CD4-positive, alpha-beta T cell treated with Interleukin-6 for 4 hours (primary cell): Measurements from ENCODE around the gene CFAP161.

Experiments
- DNase-seq: peaks from one replicate; pipeline ENCODE4 v3.0.0-alpha.2; 2020; ENCODE audit warnings: mixed read lengths

The CFAP161 gene

GRCh38 chr15:81160312-81161159 is 26.5 kb downstream of the CFAP161 start:
- DNase-seq = no peak

GRCh38 chr15:81161160-81161673 is 27.1 kb downstream of the CFAP161 start:
- DNase-seq = no peak

DNA sequence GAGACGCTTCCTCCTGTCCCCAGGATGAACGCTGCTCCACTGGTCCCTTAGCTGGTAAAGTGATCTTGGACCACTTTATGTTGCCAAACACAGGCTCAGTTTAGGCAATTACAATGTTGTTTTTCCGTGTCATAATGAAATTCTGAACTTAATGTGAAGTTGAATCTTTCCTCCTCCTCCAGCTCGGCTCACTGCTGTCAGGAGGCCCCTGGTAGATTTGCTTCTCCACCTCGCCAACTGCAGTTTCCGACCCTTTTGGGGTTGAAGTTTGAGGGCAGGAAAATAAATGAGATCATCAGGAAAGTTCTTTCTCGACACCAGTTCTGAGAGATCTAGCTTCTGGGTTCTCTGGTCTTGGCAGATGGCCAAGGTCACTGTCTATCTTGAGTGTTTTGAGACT is 27.8 kb downstream of the CFAP161 start:
- no peak for DNase-seq

DNA sequence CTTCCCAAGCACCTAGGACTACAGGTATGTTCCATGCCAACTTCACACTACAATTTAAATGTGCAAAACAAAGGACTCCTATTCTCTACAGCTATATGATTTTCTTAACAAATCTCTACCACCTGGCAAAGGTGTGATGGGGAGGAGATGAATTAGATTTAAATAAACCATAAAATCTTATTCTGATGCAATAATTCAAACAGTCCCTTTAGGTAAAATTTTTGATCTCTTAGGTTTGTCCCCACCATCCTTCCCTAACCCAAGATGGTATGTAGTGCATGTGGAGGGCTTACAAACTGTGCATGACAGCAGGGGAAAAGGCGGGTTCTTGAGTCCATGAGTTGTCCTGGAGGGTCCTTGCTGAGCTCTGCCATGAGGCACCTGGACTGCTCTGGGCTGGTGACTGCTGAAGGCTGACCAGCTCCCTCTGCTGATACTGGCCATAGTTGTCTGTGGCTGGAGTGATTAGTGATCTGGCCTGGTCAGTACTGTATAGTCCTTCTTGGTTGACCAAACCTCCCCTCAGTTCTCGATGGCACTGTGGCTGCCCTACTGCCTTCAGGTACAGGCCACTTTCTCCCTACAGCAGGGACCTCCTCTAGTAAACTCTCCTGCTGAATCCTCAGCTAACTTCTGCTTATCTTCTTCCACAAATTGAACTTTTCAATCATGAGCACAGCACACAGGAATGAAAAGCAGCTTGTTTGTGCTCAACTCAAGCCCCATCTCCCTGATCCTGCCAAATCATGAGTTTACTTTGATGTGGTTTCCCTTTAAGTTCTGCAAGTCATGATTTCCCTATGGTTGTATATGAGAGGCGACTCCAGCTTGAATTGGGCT is 30.1 kb downstream of the CFAP161 start:
- DNase-seq = no peak

- no peak for DNase-seq
Measured at GRCh38 chr15:81165535-81165934, 31.5 kb downstream of the CFAP161 start.

DNA sequence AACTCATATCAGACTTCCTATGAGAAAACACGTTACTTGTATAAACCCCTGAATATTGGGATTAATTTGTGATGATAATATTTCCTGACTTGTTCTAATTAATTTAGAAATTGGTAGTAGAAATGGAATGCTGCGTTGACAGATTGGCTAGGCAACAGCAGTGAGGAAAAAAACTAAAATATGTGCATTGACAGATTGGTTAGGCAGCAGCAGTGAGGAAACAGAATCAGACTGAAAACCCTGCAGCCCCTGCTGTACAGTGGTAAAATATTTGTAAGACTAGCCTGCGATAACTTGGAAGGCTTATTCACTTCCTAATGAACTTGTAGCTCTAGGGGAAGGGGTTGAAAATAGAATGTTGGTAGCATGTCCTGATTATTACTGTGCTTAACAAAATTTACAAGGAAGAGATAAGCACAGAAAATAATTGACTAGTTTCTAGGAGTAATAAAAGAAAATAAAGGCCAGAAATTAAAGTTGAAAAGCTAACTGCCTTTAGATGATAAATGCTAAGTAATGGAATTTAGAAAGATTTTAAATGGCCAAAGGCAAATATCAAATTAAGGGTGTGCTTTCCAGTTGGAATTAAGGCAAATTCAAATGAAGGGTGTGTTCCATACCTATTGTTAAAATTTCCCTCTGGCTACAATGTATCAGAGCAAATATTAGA is 32.7 kb downstream of the CFAP161 start:
- DNase-seq = no peak

GRCh38 chr15:81168131-81168526 is 34.1 kb downstream of the CFAP161 start:
- DNase-seq = no peak

- no peak for DNase-seq
Measured at GRCh38 chr15:81168644-81169043, 34.6 kb downstream of the CFAP161 start.

DNA sequence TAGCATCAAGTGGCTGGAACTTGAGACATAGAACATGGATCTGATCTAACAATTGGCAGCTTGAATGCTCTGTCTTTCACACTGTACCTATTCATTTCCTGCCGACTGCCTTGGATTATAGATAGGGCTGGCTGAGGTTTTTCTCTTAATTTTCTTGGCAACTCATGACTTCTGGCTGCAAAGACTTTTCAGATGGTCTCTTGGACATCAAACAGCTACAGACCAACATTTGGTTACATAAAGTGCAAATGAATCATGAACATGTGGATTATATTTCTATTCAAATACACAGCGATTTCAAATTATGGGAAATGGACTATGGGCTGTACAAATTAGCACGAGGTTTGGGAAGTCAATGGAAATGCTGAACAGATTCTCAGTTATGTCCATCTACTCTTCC is 36.4 kb downstream of the CFAP161 start:
- DNase-seq = no peak

- DNase-seq = no peak
Measured at GRCh38 chr15:81171286-81171685, 37.2 kb downstream of the CFAP161 start.

GRCh38 chr15:81174125-81174791 is 40.2 kb downstream of the CFAP161 start:
- DNase-seq = no peak

GRCh38 chr15:81174792-81175327 is 40.8 kb downstream of the CFAP161 start:
- no peak for DNase-seq

DNA sequence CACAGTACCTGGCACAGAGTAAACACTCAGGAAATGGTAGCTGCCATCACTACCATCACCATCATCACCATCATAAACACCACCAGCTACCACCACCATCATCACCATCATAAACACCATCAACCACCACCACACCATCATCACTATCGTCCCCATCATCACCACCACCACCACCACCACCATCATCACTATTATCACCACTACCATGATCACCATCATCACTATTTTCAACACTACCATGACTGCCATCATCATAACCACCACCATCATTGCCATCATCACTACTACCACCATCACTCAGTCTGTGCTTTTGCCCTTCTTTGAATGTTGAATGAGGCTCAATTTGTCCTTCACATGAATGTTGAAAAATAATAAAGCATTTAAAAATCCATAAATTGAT is 41.4 kb downstream of the CFAP161 start:
- DNase-seq = no peak

DNA sequence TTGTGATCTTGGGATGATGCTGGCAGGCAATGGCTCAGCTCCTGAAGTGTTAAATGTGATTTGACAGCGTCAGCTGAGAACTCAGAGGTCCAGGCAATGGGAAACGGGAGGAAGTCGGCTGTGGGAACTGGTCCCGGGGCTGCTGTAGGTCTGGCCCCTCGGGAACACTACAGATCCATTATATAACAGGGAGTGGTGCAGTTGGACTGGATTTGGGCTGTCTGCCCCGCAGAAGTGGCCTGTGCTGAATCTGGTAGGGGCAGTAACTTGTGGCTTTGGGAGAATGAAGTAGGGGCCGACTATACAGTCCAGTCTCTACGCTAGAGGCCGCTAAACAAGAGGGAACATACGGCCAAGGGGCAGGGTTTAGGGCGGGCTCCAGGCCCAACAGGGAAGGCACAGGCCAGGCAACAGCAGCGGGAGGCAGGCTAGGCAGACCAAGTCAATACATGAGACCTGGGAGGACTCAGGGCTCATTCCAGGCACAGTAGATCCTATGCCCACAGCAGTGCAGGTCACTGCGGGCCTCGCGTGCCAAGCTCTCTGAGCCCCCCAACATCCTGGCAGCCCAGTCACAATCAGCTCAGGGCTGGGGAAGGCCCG is 42.3 kb downstream of the CFAP161 start:
- no peak for DNase-seq

DNA sequence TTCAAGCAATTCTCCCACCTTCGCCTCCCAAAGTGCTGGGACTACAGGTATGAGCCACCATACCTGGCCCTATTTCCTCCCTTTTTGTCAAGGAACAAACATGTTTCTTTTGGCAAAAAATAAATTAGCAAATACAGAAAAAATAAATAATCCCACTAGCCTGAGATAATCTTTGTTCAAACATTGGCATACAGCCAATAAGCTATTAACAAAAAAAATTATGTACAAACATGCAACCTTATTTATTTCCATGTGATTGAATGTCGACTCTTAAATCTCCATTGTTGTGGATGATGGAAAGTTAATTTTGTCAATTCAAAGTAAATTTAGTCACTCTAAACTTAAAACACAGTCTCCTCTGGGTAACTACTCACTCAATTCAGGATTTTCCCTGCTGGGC is 44.3 kb downstream of the CFAP161 start:
- no peak for DNase-seq

DNA sequence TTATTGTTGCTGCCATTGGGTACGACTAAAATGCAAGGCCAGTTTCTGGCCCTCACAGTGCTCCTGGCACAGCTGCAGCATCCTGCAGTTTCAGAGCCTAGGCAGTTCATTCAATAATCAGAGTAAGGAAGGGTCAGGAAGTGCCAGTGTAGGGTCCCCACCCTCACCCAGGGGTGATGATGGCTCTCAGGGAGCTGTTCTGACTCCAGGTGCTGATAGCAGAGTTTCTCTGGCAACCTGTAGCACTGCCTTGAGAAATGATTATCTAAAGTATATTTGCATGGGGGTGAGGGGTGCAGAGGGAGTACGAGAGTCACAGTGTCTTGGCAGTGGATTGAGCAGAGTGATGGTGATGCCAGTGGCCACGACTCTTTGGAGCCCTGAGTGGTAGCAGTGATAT is 47.1 kb downstream of the CFAP161 start:
- no peak for DNase-seq

- no peak for DNase-seq
Measured at GRCh38 chr15:81182031-81182755, 48.1 kb downstream of the CFAP161 start.

DNA sequence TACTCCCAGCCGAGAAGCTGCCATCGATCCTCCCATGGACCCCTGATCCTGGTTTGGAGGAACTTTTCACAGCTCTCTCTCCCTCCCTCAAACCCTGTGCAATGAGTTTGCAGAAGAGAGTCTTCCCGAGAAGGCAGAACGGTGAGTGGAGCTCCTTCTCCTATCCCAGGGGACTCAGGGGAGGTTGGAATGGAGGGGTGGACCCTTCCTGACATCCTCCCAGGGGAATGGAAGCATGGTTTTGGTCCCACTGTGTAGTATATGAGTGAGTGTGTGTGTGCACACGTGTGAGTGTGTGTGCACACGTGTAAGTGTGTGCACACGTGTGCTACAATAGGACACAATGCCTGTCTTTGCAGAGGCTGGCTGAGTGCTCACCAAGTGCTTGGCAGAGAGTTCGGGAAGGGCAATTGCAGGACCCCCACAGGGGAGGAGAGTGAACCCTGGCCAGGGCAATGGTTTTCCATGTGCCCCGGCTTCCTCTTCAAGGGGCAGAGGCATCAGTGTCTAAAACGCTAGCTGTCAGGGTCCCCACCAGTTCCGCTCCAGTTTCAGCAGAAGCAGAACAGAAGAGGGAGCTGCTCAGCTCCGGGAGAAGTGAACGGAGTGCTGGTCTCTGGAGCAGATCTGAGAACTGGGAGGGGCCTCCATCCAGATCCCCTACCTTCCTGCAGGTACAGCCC is 48.8 kb downstream of the CFAP161 start:
- DNase-seq = no peak

DNA sequence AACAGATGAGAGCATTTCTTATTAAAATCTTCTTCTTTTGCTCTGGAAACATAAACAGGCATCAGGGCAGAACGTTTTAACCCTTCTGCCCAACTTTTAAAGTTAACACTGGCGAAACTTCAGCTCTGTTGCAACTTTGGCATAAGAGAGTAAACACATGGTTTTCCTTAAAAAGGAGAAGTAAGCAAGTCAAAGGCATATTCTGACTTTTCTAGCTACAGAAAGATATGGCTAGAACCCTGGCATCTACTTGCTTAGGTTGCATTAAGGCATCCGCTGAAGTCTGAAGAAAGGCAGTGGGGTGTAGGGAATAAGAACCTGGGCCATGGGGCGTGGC is 49.3 kb downstream of the CFAP161 start:
- DNase-seq = no peak

GRCh38 chr15:81184188-81184587 is 50.1 kb downstream of the CFAP161 start:
- DNase-seq = no peak
